GM10266 (cell line): ENCODE results near the gene PTPN11.

Experiments
- DNase-seq: peaks from one replicate; pipeline ENCODE4 v3.0.0; 2012; ENCODE audit errors: extremely low spot score
- TF ChIP-seq, protein P1 (sequence below): IDR thresholded peaks from 2 replicates; pipeline ENCODE4 v1.5.1; 2012; ENCODE audit warnings: mild to moderate bottlenecking, low read depth; ENCODE audit not compliant: control insufficient read depth, insufficient read depth; ENCODE audit errors: missing control alignments

Gene PTPN11

DNA sequence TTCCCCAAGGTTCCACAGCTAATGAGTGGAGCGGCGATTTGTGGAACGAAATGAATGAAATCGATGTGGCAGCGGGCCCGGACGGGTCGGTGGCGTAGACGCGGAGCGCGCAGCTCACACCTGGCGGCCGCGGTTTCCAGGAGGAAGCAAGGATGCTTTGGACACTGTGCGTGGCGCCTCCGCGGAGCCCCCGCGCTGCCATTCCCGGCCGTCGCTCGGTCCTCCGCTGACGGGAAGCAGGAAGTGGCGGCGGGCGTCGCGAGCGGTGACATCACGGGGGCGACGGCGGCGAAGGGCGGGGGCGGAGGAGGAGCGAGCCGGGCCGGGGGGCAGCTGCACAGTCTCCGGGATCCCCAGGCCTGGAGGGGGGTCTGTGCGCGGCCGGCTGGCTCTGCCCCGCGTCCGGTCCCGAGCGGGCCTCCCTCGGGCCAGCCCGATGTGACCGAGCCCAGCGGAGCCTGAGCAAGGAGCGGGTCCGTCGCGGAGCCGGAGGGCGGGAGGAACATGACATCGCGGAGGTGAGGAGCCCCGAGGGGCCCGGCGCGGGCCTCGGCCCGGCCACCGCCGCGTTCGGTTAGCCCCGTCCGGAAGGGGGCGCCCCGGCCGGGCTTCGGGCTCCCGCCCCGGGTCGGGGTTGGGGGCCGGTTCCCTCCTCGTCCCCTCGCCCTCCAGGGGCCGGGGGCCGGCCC, at the start of gene PTPN11:
Gene PTPN11, plus strand, starts transcription at position 340 of the 689 bp plus-strand sequence. Its CDS starts 165 bp downstream, at position 505.
- peak; percentile 89 for DNase-seq
- TF ChIP-seq, protein P1, sequence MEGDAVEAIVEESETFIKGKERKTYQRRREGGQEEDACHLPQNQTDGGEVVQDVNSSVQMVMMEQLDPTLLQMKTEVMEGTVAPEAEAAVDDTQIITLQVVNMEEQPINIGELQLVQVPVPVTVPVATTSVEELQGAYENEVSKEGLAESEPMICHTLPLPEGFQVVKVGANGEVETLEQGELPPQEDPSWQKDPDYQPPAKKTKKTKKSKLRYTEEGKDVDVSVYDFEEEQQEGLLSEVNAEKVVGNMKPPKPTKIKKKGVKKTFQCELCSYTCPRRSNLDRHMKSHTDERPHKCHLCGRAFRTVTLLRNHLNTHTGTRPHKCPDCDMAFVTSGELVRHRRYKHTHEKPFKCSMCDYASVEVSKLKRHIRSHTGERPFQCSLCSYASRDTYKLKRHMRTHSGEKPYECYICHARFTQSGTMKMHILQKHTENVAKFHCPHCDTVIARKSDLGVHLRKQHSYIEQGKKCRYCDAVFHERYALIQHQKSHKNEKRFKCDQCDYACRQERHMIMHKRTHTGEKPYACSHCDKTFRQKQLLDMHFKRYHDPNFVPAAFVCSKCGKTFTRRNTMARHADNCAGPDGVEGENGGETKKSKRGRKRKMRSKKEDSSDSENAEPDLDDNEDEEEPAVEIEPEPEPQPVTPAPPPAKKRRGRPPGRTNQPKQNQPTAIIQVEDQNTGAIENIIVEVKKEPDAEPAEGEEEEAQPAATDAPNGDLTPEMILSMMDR = peak; percentile 52

DNA sequence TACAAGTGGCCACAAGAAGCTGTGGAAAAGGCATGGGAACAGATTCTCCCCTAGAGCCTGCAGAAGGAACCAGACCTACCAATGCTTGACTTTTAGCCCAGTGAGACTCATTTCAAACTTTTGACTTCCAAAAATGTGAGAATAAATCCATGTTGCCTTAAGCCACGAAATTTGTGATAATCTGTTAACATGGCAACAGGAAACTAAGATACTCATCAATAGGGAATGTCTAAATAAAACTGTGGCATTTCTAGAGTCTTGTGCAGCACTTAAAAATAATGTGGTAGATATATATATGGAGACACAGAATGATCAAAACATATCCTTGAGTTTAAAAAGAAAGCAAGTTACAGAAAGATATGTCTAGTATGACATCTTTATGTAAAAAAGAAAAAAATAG, 48.5 kb upstream of the PTPN11 start:
- TF ChIP-seq, protein P1 = no peak
- no peak for DNase-seq

DNA sequence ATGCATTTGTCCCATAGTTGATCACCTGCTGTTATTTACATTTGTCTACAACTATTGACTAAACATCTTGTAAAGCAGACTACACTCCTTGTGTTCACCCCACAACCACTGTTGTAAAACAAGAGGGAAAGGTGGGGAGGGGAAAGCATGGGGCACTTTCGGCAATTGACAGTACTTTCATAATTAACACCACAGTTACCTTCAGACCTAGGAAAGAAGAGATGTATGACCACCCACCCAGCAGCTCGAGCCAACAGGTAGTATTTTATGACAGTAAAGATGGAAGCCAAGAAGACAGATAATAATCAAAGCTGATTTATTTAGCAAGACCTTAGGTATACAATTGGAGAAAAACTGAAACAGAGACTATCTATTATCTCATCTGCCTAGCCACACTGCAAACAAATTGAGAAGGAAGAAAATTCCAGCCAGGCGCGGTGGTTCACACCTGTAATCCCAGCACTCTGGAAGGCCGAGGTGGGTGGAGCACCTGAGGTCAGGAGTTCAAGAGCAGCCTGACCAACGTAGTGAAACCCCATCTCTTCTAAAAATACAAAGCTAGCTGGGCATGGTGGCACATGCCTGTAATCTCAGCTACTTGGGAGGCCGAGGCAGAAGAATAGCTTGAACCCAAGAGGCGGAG, 47.8 kb upstream of the PTPN11 start:
- DNase-seq = no peak
- TF ChIP-seq, protein P1 = no peak

DNA sequence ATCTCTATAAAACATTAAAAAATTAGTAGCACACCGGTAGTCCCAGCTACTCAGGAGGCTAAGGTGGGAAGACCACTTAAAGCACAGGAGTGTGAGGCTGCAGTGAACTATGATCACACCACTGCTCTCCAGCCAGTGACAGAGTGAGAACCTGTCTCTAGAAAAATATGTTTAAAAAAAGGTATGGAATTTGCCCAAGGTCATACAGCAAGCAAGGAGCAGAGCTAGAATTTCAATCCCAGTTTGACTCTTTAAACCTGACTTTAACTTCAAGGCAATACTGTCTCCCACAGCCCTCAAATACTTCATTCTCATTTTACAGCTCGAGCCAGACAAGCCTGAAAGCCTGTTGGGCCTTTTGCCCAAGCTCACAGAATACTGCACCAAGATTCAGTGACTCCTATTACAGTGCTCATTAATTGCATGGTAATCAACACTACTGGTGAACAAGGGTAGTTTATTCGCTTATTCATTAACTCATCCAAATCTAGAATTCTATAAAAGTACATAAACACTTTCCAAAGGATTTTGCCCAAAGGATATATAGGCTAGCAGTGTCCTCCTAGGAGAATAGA, 44.5 kb upstream of the PTPN11 start:
- TF ChIP-seq, protein P1 = no peak

DNA sequence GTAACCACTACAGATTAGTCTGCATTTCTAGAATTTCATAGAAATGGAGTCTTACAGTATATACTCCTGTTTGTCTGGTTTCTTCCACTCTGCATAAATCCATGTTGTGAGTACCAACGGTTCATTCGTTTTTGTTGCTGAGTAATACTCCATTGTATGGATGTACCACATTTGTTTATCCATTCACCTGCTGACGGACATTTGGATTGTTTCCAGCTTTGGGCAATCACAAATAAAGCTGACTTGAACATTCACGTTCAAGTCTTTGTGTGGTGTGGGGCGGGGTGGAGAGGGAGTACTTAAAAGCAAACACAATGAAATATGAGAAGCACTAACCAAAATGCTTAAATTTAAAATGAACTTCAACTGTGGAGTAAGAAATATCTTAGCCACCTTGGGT, 43.6 kb upstream of the PTPN11 start:
- TF ChIP-seq, protein P1 = no peak
- DNase-seq = no peak

More for the DNA sequence above, 44.5 kb upstream of the PTPN11 start:
- no peak for DNase-seq

DNA sequence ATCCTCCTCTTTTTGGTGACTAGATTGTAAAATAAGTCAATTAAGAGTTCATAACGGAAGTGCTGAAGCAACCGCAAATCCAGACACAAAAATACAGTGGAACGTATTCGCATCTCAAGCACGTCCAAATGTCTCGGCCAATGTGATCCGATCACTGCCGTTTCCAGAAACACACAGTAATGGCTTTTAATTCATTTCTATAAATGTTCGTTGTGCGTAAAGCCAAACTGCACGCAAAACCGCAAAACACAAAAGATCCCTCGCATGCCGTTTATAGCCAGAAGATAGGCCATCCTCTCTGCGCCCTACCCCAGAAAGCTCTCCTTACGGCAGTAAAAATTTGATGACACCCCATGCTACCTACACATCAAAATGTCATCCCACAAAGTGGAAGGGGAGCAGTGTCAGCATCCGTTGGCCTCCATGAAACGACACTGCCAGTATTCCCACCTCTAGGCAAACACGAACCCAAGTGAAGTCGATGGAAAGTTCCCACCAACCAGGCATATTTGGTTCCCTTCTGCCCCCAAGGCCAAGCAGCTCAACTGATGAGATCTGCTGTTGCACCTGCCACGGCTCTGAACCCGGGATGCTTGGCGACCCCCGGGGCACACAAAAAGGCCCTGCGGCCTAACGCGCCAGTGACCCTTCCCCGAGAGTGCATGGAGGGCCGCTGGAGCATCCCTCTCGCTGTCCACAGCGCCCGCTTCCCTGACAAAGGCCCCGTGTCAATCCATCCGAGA, 37.9 kb upstream of the PTPN11 start:
- TF ChIP-seq, protein P1 = no peak
- peak; percentile 24 for DNase-seq
